Epithelial cell of alveolus of lung (primary cell): ENCODE results near the gene CGAS. TPM values are rescaled to one million over a fixed set of nuclear protein-coding genes. Genes with fewer than 3 reads are reported as not detected.

Source experiments
- total RNA-seq: library from RNA; depleted of rRNA; stranded (reverse); fragments of >200 nt; gene quantifications from 2 replicates; pipeline ENCODE4 v1.2.1, GENCODE V29; 2015

Gene CGAS
- total RNA-seq, result 7.1 and 8.7 TPM in 2 replicates

GRCh38 chr6:73452107-73452461, at the start of gene CGAS:
Gene CGAS (minus strand): TSS chr6:73452297. CDS start chr6:73452181, 116 bp downstream.

DNA sequence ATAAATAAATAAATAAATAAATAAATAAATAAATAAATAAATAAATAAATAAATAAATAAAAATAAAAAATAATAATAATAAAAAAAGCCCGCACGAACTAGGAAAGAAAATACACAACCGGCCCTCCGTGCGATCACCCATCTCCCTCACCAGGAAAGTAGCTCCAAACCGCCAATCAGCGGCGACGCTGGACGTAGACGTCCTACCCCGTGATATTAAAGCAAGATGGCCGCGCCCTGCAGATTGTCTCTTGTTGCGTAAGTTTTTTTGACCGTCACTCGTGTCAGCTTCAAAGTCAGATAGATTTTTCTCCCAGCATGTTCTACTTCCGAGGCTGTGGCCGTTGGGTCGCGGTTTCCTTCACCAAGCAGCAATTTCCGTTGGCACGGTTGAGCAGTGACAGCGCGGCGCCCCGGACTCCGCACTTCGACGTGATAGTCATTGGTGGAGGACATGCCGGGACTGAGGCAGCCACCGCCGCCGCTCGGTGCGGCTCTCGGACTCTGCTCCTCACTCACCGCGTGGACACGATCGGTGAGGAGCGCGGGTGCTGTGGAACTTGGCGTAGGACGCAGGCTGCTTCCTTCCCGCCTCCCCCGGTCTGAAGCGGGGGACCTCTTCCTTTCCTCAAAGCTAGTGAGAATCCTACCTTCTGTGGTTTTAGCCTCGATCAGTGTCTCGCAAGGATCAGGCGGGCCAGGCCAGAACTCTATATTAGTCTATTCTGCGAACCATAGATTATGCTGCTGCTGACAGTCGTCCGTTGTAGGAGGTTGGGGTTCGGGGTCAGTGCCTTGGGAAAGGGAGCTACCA, 9.6 kb upstream of the CGAS start, which contains the start of gene MTO1:
MTO1 (plus strand) TSS at position 201 of the 814 bp plus-strand sequence; CDS start at position 319, 118 bp downstream.

DNA sequence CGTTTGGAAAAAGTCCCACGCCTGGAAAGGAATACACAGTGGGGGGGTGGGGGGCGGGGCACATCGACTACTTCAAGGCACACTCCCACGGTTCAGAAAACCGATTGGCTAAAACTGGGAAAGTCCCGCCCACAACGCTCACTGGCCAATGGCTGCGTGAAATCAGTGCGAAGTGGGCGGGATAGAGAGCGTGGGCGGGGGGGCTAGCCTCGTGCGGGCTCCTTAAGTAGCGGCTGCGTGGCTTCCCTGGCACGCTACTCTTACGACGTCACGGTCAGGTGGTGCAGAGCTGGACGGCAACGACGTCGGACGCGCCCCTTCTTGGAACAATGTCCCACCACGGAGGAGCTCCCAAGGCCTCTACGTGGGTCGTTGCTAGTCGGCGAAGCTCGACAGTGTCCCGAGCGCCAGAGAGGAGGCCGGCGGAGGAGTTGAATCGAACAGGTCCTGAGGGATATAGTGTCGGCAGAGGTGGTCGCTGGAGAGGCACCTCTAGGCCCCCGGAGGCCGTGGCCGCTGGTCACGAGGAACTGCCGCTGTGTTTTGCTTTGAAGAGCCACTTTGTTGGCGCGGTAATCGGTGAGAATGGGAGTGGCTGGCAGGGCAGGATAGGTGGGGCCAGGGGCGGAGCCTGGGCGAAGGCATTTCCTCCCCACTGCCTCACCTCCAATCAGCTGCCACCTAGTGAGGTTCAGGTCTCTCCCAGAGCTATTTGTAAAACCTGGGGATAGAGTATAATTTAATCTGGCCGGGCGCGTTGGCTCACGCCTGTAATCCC, 57.3 kb downstream of the CGAS start, which contains the start of gene DDX43:
DDX43 (plus strand) TSS at position 252 of the 778 bp plus-strand sequence; CDS start at position 330, 78 bp downstream.

Other genes starting within 250 kb of the CGAS start
- not detected in 2 replicates for gene KHDC1L, start 226.8 kb downstream of the CGAS start, total RNA-seq
- 3.5 and 4.2 TPM in 2 replicates for gene KHDC1, start 189.1 kb downstream of the CGAS start, total RNA-seq
- gene DPPA5, start 98.0 kb downstream of the CGAS start, total RNA-seq, result not detected in 2 replicates
- not detected in 2 replicates for gene KHDC3L, start 89.6 kb downstream of the CGAS start, total RNA-seq
- 0.78 TPM in 1 of 2 replicates, not detected in the other for gene OOEP, start 82.4 kb downstream of the CGAS start, total RNA-seq
- gene DDX43, start 57.5 kb downstream of the CGAS start, total RNA-seq, result 0.08 and 1.0 TPM in 2 replicates
- 18.2 and 20.9 TPM in 2 replicates for gene MTO1, start 9.4 kb upstream of the CGAS start, total RNA-seq
- 14,163 and 20,877 TPM in 2 replicates for gene EEF1A1, start 68.7 kb upstream of the CGAS start, total RNA-seq
- gene SLC17A5, start 201.7 kb upstream of the CGAS start, total RNA-seq, result 16.0 and 21.2 TPM in 2 replicates
- gene CD109, start 243.9 kb upstream of the CGAS start, total RNA-seq, result 14.1 and 34.9 TPM in 2 replicates